Raji (cell line): Measurements from ENCODE around the gene CTSA.

Source experiments
- POLR2A ChIP-seq: IDR thresholded peaks from 2 replicates; pipeline ENCODE4 v1.6.1; 2011; ENCODE audit warnings: low read depth, low read length, control low read depth; ENCODE audit not compliant: insufficient read depth

CTSA gene

DNA sequence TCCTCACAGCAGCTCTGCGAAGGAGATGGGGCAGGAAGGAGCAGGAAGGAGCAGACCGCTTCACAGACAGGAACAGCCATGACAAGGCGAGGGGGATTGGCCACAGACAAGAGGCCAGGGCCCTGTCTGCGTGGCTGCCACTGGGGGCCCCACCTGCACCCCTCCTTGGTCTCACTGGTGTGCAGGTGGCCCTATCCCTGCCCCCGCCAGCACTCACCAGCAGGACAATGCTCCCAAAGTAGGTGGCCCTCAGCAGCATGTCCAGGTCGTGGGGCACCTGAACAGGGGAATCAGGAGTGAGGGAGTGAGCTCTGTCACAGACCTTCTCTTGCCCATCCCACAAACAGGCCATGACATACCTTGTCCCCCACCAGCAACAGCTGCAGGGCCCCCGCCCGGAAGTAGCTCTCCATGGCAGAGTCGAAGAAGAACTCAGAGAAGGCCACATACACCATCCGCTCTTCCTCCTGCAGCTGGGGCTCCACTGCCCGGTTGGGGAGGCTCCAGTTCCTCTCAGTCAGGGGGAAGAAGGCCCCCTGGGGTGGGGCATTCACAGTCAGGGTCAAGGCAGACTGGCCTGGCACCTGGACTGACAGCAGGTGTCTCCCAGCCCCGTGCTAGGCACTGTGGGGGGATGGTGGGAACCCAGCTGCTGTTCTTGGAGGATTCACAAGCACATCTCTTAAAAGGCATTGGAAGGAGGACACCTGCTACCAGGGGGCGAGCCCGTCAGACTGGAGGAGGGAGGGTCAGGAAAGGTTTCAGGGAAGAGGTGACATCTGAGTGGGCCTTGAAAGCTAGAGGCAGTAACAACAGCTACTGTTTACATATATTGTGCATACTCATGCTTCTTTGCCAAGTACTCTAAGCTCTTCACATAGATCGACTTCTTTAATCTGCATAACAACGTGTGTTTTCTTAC is 13.7 kb downstream of the CTSA start:
- no peak for TF ChIP-seq POLR2A

DNA sequence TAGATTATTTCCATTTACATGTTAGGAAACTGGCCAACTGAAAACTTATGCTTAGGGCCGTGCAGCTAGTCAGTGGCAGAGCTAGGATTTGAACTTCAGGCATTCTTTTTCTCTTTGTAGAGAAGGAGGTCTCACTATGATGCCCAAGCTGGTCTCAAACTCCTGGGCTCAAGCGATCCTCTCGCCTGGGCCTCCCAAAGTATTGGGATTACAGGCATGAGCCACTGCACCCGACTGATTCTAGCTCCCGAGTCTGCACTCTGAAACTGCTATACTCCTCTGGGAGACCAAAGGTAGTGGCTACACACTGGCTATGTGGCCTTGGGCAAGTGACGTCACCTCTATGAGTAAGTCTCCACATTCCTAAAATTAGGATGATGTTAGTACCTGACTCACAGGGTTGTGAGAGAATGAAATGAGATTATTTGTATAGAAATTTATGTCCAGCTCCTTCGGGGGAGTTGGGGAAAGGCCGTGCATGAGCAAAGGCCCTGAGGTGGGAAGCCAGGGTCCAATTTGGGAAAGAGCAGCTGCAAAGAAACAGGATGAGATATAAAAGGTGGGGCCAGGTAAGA is 14.5 kb downstream of the CTSA start:
- TF ChIP-seq POLR2A: no peak

DNA sequence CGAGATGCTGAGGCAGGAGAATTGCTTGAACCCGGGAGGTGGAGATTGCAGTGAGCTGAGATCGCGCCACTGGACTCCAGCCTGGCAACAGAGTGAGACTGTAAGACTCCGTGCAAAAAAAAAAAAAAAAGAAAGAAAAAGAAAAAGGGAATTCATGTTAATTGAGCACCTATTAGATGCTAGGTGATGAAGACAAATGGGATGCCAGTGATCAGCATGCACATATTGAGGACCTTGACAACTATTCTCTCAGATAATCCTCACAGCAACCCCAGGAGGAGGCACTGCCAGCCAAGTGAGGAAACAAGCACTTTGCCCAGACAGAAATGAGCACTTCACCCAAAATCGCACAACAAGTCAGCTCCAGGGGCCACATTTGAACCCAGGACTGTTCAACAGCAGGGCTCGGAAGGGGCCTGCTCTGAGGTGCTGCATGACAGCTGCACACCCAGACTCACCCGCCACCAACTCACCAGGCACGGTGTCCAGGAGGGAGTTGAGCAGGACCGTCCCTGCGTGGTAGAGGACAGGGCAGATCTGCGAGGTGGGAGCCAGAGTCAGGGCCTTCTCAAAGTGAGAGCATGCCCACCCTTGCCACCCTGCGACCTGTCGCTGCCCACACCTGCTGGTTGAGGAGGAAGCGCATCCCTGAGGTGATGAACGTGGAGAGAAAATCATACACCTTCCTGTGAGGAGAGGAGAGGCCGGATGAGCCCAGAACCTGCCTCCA is 16.2 kb downstream of the CTSA start:
- TF ChIP-seq POLR2A: no peak

DNA sequence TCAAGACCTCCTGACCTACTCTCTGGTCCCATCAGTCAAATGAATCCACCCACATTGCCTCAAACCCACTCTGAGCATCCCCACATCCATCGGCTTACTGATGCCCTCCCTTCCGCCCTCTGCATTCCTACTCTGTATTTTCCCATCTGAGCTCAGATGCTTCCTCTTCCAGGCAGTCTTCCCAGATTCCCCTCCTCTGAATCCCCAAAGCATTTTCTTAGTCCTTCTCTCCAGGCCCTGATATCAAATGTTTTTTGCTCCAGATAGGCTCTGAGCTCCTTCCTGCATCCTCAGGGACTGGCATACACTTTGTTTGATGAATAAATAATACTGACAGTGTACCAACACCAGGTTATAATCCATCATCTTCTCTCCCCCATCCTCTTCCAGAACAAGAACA is 16.9 kb downstream of the CTSA start:
- no peak for TF ChIP-seq POLR2A

DNA sequence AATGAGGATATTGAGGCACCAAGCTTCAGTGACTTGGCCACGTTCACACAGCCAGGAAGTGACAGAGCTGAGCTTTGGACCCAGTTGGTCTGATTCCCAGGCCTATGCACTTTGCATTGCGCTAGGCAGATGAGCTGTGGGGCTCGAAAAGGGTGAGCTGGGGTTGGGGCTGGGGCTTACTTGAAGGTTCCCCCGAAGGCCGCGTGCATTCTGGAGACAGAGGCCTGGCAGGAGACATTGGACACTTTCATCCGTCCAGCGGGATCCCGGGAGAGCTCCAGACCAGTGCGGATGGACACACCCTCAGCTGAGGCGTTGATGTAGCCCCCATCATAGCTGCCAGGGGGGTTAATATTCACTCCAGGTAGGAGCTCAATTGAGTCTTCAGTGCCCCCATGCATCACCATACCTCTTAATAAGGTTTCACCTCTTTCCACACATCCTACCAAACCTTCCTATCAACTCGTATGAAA is 18.2 kb downstream of the CTSA start:
- no peak for TF ChIP-seq POLR2A

DNA sequence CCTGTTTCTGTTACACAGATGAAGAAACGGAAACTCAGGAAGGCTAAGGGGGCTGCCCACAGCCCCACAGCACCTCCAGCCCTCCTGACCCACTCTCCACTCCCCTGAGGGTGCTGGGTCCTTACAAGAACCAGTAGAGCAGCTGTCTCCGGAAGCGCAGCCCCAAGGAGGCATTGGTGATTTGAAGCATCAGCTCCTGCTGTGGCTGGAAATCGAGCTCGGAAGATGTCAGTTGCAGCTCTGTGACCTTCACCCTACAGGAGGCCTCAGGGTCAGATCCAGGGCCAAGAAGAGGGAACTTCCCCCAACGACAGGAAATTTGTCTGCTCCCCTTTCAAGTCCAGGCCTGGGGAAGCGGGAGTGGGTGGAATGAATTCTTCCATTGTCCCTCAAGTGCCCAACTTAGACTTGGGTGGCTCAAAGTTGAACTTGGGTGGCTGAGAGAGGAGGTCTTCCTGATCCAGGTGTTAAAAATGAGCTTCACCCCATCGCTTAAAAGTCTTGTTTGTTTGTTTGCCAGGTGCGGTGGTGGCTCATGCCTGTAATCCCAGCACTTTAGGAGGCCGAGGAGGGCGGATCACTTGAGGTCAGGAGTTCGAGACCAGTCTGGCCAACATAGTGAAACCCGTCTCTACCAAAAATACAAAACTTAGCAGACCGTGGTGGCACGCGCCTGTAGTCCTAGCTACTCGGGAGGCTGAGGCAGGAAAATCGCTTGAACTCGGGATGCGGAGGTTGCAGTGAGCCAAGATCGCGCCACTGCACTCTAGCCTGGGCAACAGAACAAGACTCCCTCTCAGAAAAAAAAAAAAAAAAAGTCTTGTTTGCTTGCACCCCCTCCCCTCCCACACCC is 18.9 kb downstream of the CTSA start:
- no peak for TF ChIP-seq POLR2A

DNA sequence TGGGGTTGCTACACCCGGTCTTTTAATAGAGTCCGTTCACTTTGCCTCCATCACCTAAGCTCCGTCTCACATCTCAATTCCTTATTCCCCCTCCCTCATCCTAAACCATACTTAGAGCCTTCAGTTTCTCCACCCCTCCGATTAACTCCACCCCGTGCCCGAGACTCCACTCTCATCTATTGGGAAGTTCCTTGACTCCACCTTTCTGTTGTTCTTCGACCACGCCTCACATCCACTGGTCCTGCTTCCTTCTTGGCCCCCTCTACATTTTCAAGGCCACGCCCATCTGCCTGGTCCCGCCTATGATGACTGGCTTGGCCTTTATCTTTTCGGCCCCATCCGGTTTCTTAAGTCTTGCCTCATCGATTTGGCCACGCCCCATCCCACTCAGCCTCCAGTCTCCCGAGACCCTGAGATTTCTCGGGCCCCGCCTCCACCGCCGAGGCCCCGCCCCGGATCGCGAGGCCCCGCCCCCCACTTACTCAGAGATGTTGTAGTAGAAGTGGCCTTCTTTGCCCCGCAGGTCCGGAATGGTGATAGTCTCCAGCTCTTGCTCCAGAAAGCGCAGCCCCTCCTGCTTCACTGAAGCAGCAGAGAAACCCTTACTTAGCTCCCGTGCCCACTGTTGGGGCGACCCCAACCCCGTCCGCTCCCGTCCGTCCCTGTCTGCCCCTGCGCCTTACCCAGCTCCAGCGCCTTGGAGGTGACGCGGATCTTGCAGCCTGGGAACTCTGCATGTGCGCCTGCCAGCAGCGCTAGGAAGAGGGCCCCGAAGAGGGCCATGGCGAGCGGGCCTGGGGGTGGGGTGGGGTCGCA is 19.7 kb downstream of the CTSA start:
- TF ChIP-seq POLR2A: no peak; the same call in 1 of the 2 replicates

DNA sequence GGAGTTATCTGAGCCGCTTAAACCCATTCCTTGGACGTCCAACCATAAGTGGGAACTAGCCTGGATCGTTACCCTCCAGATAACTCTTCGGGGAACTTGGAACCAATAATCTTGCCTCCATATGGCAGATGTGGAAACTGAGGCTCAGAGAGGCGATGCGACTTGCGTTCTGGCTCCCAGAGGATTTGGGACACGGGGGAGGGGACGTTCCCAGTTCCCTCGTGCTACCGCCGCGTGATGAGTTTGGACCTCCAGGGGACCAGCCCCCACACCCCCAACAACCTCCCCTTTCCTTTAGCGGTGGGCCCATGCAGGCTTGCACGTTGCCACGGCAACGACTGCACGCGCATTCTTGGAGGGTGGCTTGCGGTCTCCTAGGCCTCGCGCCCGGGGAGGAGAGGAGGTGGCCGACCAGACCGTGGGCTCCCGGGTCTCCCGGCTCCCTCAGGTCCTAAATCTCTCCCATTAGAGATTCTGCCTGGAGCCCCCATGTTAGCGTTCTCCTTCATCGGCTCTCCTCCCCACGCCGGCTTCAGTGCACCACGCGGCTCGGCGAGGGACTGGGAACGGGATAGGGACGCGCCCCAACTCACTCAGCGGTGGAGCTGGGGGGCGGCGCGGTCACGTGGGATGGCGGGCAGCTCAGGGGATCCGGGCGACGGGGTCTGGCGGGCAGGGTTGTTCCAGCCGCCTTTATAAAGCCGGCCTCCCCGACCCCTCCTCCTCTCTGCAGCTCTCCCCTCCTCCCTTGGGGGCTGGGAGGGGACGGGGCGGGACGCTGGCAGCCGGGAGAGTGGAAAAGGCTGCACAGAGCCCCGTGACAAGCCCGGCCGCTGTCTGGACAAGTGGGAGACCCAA is 20.6 kb downstream of the CTSA start, which contains the start of gene PLTP:
Gene PLTP, minus strand, starts transcription at position 670 of the 858 bp plus-strand sequence. CDS start 703 bp downstream, outside the sequence.
- TF ChIP-seq POLR2A: no peak

DNA sequence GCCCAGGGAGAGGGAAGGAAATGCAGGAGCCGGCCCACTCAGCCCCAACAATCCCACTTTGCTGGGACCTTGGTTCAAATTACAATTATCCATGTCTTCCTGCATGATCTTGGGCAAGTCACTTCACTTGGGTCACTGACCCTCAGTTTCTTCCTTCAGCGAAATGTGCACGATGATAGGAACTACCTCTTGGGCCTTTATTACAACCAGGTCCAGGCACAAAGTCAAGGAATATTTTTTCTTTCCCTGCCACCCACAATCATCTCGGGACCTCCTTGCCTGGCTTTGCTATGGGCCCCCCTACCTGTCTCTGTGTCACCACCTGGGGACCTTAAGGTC is 21.2 kb downstream of the CTSA start:
- no peak for TF ChIP-seq POLR2A

DNA sequence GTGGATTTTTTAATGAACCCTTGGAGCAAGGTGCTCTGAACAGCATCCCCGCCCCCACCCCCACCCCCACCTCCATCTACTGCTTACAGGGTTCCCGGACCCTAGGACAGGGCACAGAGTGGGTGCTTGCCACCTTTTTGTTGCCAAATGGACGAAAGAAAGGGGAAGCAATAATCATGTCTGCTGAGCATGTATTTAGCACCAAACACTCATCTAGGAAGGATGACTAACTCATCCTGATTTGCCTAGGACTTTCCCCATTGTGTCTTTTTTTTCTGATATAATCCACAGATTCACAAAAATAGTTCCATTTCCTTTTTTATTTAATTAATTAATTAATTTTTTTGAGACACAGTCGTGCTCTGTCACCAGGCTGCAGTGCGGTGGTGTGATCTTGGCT is 22.0 kb downstream of the CTSA start:
- no peak for TF ChIP-seq POLR2A

DNA sequence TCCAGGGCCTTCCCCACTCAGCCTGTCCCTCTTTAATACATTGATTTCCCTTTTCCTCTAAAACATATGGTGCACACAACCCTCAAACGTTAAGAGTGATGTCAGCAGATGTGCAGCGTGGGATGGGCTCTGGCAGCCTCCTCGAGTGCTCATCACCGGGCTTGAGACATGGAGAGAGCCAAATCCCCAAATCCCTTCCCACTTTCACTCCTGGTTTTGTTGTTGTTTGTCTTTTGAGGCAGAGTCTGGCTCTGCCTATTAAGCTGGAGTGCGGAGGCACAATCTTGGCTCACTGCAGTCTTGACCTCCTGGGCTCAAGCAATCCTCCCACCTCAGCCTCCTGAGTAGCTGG is 26.6 kb downstream of the CTSA start:
- TF ChIP-seq POLR2A: no peak

DNA sequence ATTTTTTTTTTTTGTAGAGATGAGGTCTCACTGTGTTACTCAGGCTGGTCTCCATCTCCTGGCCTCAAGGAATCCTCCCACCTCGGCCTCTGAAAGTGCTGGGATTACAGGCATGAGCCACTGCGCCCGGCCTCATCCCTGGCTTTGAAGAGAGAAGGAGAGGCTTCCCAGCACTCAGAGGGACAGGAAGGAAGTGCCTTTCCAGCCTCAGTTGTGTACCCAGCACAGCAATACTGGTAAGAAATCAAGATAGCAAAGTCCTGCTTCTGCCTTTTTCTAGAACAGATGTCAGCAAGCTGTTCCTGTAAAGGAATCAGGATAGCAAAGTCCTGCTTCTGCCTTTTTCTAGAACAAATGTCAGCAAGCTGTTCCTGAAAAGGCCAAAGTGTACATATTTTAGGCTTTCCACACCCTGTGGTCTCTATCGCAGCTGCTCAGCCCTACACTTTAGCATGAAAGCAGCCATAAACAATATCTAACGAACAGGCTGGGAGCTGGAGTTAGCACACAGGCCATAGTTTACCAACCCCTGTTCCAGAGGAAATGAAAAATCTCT is 27.1 kb downstream of the CTSA start:
- TF ChIP-seq POLR2A: no peak
